Measurements from ENCODE around the gene TUFT1. TPM values are rescaled to one million over a fixed set of nuclear protein-coding genes. Genes with fewer than 3 reads are reported as not detected.

Gene TUFT1
- total and polyA plus RNA-seq, 9 of the 15 experiments (the other 6 are each of a cell fraction or from before 2014, with no cell fraction given) = 0.54 to 2.0 (median 1.7) TPM

DNA sequence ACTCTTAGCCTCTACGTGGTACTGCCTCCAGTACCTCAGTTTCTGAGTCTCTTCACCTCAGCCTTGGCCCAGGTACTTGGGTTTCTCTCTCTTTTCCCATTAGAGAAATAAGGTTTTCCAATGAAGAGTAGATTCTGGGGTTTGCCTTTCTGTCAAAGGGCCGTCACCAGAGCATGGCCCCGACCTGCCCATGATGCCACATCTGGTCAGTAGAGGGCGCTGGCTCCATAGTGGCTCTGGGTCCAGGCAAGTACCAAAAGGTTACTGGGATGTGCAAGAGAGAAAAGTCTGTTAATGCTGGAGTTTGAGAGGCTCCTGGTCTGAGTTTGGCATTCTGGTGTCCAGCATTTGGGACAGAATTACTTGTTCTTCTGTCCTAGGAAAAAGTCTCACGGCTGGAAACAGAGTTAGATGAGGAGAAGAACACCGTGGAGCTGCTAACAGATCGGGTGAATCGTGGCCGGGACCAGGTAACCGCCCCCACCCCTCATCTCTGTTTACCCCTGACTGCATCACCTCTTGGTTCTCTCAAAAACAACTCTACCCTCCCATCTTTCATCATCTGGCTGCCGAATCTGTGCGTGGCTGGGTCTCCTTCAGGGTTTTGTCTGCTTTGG is 5.3 kb upstream of the TUFT1 start (continued):
- TF ChIP-seq RAD21 (CRISPR knock-in tag; conservative IDR thresholded peaks at IDR 0.05 in 1 of 2, IDR thresholded peaks at IDR 0.05 in 1 of 2) = peak; percentile 87 to 90
- TF ChIP-seq SMC3 (conservative IDR thresholded peaks at IDR 0.05; ENCODE audit: insufficient read depth, low read depth, low read length) = peak; percentile 79
- no peak for TF ChIP-seq NFIC (IDR thresholded peaks at IDR 0.05)
- no peak for TF ChIP-seq KLF10 (CRISPR knock-in tag; IDR thresholded peaks at IDR 0.05)
- peak; percentile 31; the same call in 1 of the 2 replicates for TF ChIP-seq BHLHE40 (IDR thresholded peaks at IDR 0.05; ENCODE audit: low read length)
- TF ChIP-seq HMG20A (CRISPR knock-in tag; conservative IDR thresholded peaks at IDR 0.05) = no peak
- TF ChIP-seq, protein P1, sequence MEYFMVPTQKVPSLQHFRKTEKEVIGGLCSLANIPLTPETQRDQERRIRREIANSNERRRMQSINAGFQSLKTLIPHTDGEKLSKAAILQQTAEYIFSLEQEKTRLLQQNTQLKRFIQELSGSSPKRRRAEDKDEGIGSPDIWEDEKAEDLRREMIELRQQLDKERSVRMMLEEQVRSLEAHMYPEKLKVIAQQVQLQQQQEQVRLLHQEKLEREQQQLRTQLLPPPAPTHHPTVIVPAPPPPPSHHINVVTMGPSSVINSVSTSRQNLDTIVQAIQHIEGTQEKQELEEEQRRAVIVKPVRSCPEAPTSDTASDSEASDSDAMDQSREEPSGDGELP (CRISPR knock-in tag; IDR thresholded peaks at IDR 0.05; ENCODE audit: borderline replicate concordance) = peak; percentile 43; the same call in 1 of the 2 replicates
- peak in 1 of 2 experiments; percentile 76; a peak in 1 of 4 replicates for TF ChIP-seq RCOR1 (IDR thresholded peaks at IDR 0.05; ENCODE audit: borderline replicate concordance in 1 of 2, low read depth in 2 of 2, low read length in 2 of 2)
- TF ChIP-seq ZNF707 (CRISPR knock-in tag; conservative IDR thresholded peaks at IDR 0.05) = no peak
- TF ChIP-seq ARID2 (IDR thresholded peaks at IDR 0.05) = 0 out of 2 replicates have a peak, but pooled peaks have one; percentile 30
- TF ChIP-seq MAZ (CRISPR knock-in tag; conservative IDR thresholded peaks at IDR 0.05 in 1 of 2, IDR thresholded peaks at IDR 0.05 in 1 of 2) = peak in 1 of 2 experiments; percentile 57; a peak in 2 of 4 replicates
- TF ChIP-seq RB1 (IDR thresholded peaks at IDR 0.05; ENCODE audit: low read depth) = peak; percentile 40; the same call in 1 of the 2 replicates
- peak; percentile 60 for TF ChIP-seq CREM (IDR thresholded peaks at IDR 0.05; ENCODE audit: low read depth)
- no peak for TF ChIP-seq THRAP3 (IDR thresholded peaks at IDR 0.05; ENCODE audit: borderline replicate concordance)
- no peak for TF ChIP-seq CREB1 (IDR thresholded peaks at IDR 0.05)
- 0 out of 2 replicates have a peak, but pooled peaks have one; percentile 22 for TF ChIP-seq CREB1 (CRISPR knock-in tag; IDR thresholded peaks at IDR 0.05)
- peak in 2 of 3 experiments; percentile 21 to 24 for TF ChIP-seq YY1 (IDR thresholded peaks at IDR 0.05; ENCODE audit: borderline replicate concordance in 1 of 3, control insufficient read depth in 1 of 3, extremely low read depth in 1 of 3, insufficient read depth in 3 of 3, insufficient read length in 1 of 3, insufficient replicate concordance in 2 of 3, low read depth in 1 of 3, low read length in 2 of 3)
- TF ChIP-seq, protein P2, sequence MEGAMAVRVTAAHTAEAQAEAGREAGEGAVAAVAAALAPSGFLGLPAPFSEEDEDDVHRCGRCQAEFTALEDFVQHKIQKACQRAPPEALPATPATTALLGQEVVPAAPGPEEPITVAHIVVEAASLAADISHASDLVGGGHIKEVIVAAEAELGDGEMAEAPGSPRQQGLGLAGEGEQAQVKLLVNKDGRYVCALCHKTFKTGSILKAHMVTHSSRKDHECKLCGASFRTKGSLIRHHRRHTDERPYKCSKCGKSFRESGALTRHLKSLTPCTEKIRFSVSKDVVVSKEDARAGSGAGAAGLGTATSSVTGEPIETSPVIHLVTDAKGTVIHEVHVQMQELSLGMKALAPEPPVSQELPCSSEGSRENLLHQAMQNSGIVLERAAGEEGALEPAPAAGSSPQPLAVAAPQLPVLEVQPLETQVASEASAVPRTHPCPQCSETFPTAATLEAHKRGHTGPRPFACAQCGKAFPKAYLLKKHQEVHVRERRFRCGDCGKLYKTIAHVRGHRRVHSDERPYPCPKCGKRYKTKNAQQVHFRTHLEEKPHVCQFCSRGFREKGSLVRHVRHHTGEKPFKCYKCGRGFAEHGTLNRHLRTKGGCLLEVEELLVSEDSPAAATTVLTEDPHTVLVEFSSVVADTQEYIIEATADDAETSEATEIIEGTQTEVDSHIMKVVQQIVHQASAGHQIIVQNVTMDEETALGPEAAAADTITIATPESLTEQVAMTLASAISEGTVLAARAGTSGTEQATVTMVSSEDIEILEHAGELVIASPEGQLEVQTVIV (CRISPR knock-in tag; IDR thresholded peaks at IDR 0.05; ENCODE audit: borderline replicate concordance) = no peak
- TF ChIP-seq CTCF (IDR thresholded peaks at IDR 0.05 in 2 of 3, conservative IDR thresholded peaks at IDR 0.05 in 1 of 3; ENCODE audit: insufficient read depth in 2 of 3, low read depth in 1 of 3, low read length in 3 of 3) = peak; percentile 89 to 95 (median 95)
- TF ChIP-seq SIN3B (IDR thresholded peaks at IDR 0.05; ENCODE audit: low read depth) = no peak
- TF ChIP-seq, protein P3, sequence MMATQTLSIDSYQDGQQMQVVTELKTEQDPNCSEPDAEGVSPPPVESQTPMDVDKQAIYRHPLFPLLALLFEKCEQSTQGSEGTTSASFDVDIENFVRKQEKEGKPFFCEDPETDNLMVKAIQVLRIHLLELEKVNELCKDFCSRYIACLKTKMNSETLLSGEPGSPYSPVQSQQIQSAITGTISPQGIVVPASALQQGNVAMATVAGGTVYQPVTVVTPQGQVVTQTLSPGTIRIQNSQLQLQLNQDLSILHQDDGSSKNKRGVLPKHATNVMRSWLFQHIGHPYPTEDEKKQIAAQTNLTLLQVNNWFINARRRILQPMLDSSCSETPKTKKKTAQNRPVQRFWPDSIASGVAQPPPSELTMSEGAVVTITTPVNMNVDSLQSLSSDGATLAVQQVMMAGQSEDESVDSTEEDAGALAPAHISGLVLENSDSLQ (IDR thresholded peaks at IDR 0.05) = peak; percentile 53; the same call in 1 of the 2 replicates

Measured in K562 (cell line).